NCI-H82 (cell line): Measurements from ENCODE around the gene SLC38A10.
A peak's percentile ranks its signal among the peaks of the same experiment; 100 is the strongest.

Source experiments
- DNase-seq: peaks from one replicate; lab custom pipeline; 2025; lab: John Stamatoyannopoulos, UW

Gene SLC38A10

GRCh38 chr17:81254955-81255717 lies 40.0 kb downstream of the SLC38A10 start:
- DNase-seq = peak; percentile 78

- DNase-seq = peak; percentile 72
Observed at GRCh38 chr17:81253358-81254131, 41.6 kb downstream of the SLC38A10 start.

GRCh38 chr17:81252987-81253329 lies 42.1 kb downstream of the SLC38A10 start:
- no peak for DNase-seq

- peak; percentile 71 for DNase-seq
Observed at GRCh38 chr17:81252326-81252986, 42.7 kb downstream of the SLC38A10 start.

GRCh38 chr17:81251709-81252301 lies 43.3 kb downstream of the SLC38A10 start:
- DNase-seq = peak; percentile 90

- peak; percentile 51 for DNase-seq
Observed at GRCh38 chr17:81251094-81251708, 43.9 kb downstream of the SLC38A10 start.

GRCh38 chr17:81250286-81251093 lies 44.6 kb downstream of the SLC38A10 start:
- no peak for DNase-seq

- peak; percentile 56 for DNase-seq
Observed at GRCh38 chr17:81249223-81250040, 45.7 kb downstream of the SLC38A10 start.

- no peak for DNase-seq
Observed at GRCh38 chr17:81248649-81249048, 46.5 kb downstream of the SLC38A10 start.

- no peak for DNase-seq
Observed at GRCh38 chr17:81247339-81247990, 47.6 kb downstream of the SLC38A10 start.

- DNase-seq = peak; percentile 21
Observed at GRCh38 chr17:81246679-81247338, 48.3 kb downstream of the SLC38A10 start.

- no peak for DNase-seq
Observed at GRCh38 chr17:81246343-81246670, 48.8 kb downstream of the SLC38A10 start.

- DNase-seq = no peak
Observed at GRCh38 chr17:81245665-81246342, 49.3 kb downstream of the SLC38A10 start.

GRCh38 chr17:81245024-81245664 lies 50.0 kb downstream of the SLC38A10 start:
- DNase-seq = peak; percentile 29

- no peak for DNase-seq
Observed at GRCh38 chr17:81244358-81245023, 50.6 kb downstream of the SLC38A10 start.

- DNase-seq = no peak
Observed at GRCh38 chr17:81243333-81243664, 51.8 kb downstream of the SLC38A10 start.

GRCh38 chr17:81242421-81243332 lies 52.4 kb downstream of the SLC38A10 start:
- no peak for DNase-seq
